HepG2 (cell line): ENCODE results near the gene PIGL. TPM values are rescaled to one million over a fixed set of nuclear protein-coding genes. Genes with fewer than 3 reads are reported as not detected.

ENCODE experiments used
- ATAC-seq: fragments of 200-7000 bp; cut with Tn5 transposase; 3 replicates; pipeline ENCODE4 v1.9.1; 2020; ENCODE audit warnings: mild to moderate bottlenecking, moderate library complexity
- BruUV-seq: library from RNA; stranded (reverse); fragments of 400-500 nt; replicated peaks from 2 replicates; lab custom pipeline; 2021; lab: Mats Ljungman, UMichigan
- CTCF ChIA-PET: fragments of 300-600 bp; formaldehyde crosslinking; extraction: SDS; loops from one replicate; lab custom pipeline; 2021; ENCODE audit warnings: low total read pairs, inconsistent platforms, low intra/inter-chr PET ratio; lab: Yijun Ruan, JAX
- POLR2A ChIA-PET: fragments of 350-600 bp; sonication (Branson Sonifier 250); formaldehyde crosslinking; loops from one replicate; lab custom pipeline; 2020; ENCODE audit warnings: antibody characterized with exemption, inconsistent platforms; lab: Yijun Ruan, JAX
- DNase-seq: peaks from one replicate; pipeline ENCODE4 v3.0.0-alpha.2; 2015; ENCODE audit warnings: low spot score
- FAIRE-seq: peaks from 3 replicates; lab custom pipeline; 2011; peaks lifted over from hg19 to GRCh38; lab: Jason Lieb, UNC
- H2AFZ ChIP-seq: one replicate; pipeline ENCODE4 v1.6.1; 2011; ENCODE audit warnings: low read length, inconsistent platforms
- H3K27ac ChIP-seq: fragments of 300-600 bp; 3 replicates; pipeline ENCODE4 v1.8.0; 2011; ENCODE audit warnings: mixed run types, mild to moderate bottlenecking, mixed read lengths, low read length, inconsistent platforms; ENCODE audit not compliant: insufficient read depth; ENCODE audit errors: extremely low read length
- H3K27me3 ChIP-seq, 2 experiments: fragments of 200-600 bp in 1 of 2; 2 replicates in 1 of 2; 3 replicates in 1 of 2; pipeline versions ENCODE4 v1.6.0 to v1.8.0; 2011; ENCODE audit warnings: low read length in 2 of 2, mild to moderate bottlenecking in 2 of 2, moderate library complexity in 2 of 2, inconsistent platforms in 1 of 2; ENCODE audit not compliant: insufficient read depth in 2 of 2, control insufficient read depth in 1 of 2
- H3K36me3 ChIP-seq, 2 experiments: fragments of 200-600 bp in 1 of 2; replicated peaks in 1 of 2; 2 replicates in 1 of 2; 3 replicates in 1 of 2; pipeline versions ENCODE4 v1.5.1 to v1.8.0; 2011; ENCODE audit warnings: low read length in 2 of 2, inconsistent platforms in 1 of 2; ENCODE audit not compliant: insufficient read depth in 2 of 2, control insufficient read depth in 1 of 2
- H3K4me1 ChIP-seq: 2 replicates; pipeline ENCODE4 v1.5.1; 2012; ENCODE audit warnings: low read length, inconsistent platforms; ENCODE audit not compliant: insufficient read depth
- H3K4me2 ChIP-seq: 2 replicates; pipeline ENCODE4 v1.6.0; 2011; ENCODE audit warnings: low read depth, low read length, inconsistent platforms
- H3K4me3 ChIP-seq, 3 experiments: fragments of 200-600 bp in 1 of 3; sonication (generic), shearing (Covaris generic) in 1 of 3; replicated peaks in 1 of 3; 2 replicates each; pipeline ENCODE4 v1.5.1; 2011 to 2016; ENCODE audit warnings: low read length in 3 of 3, inconsistent platforms in 2 of 3, low read depth in 2 of 3, mild to moderate bottlenecking in 2 of 3, control low read depth in 1 of 3, mixed read lengths in 1 of 3; ENCODE audit not compliant: insufficient read depth in 1 of 3
- H3K79me2 ChIP-seq: one replicate; pipeline ENCODE4 v1.6.1; 2011; ENCODE audit warnings: low read length, inconsistent platforms; ENCODE audit not compliant: insufficient read depth
- H3K9ac ChIP-seq: 2 replicates; pipeline ENCODE4 v1.6.0; 2011; ENCODE audit warnings: mild to moderate bottlenecking, low read depth, low read length, inconsistent platforms; ENCODE audit not compliant: insufficient read depth
- H3K9me3 ChIP-seq: 2 replicates; pipeline ENCODE4 v1.5.1; 2012; ENCODE audit warnings: mild to moderate bottlenecking, low read length
- H4K20me1 ChIP-seq: 2 replicates; pipeline ENCODE4 v1.6.0; 2011; ENCODE audit warnings: inconsistent platforms, mild to moderate bottlenecking, low read length, moderate library complexity; ENCODE audit not compliant: insufficient read depth
- AGO2 ChIP-seq: fragments of 200-400 bp; formaldehyde crosslinking; optimal IDR thresholded peaks from 2 replicates; pipeline ENCODE3; 2017; ENCODE audit warnings: mild to moderate bottlenecking, low read depth, low read length, moderate library complexity
- DMAP1 ChIP-seq: IDR thresholded peaks from 2 replicates; pipeline ENCODE4 v1.6.1; 2016
- SRF ChIP-seq: IDR thresholded peaks from 2 replicates; pipeline ENCODE4 v1.6.1; 2011; ENCODE audit warnings: mild to moderate bottlenecking, low read depth, low read length, moderate library complexity
- TSC22D2 ChIP-seq: sonication (generic); formaldehyde crosslinking; IDR thresholded peaks from 2 replicates; pipeline ENCODE4 v1.5.1; 2020; ENCODE audit warnings: missing genetic modification reagents, mild to moderate bottlenecking, borderline replicate concordance
- ZFYVE20 ChIP-seq: sonication (generic); formaldehyde crosslinking; IDR thresholded peaks from 2 replicates; pipeline ENCODE4 v1.8.0; 2023; ENCODE audit warnings: low read depth, mild to moderate bottlenecking, moderate library complexity, missing genetic modification reagents, borderline replicate concordance
- ZNF331 ChIP-seq: sonication (generic); formaldehyde crosslinking; IDR thresholded peaks from 2 replicates; pipeline ENCODE4 v1.4.0; 2020; ENCODE audit warnings: missing genetic modification reagents
- ZNF547 ChIP-seq: sonication (generic); formaldehyde crosslinking; IDR thresholded peaks from 2 replicates; pipeline ENCODE4 v1.5.1; 2020; ENCODE audit warnings: mild to moderate bottlenecking, missing genetic modification reagents
- ZNF670 ChIP-seq: sonication (generic); formaldehyde crosslinking; IDR thresholded peaks from 2 replicates; pipeline ENCODE4 v1.8.0; 2022; ENCODE audit warnings: mild to moderate bottlenecking, missing genetic modification reagents, borderline replicate concordance
- ZSCAN9 ChIP-seq: IDR thresholded peaks from 2 replicates; pipeline ENCODE4 v1.6.1; 2016; ENCODE audit warnings: borderline replicate concordance
- WGBS: methylation state at CpG from one replicate; pipeline ENCODE4 v1.1.6; 2017; ENCODE audit warnings: low lambda C conversion rate; 5-methylcytosine and 5-hydroxymethylcytosine counted together
- in situ Hi-C: cut with HindIII; loops from 2 replicates; pipeline ENCODE4 v1.10.0; 2017; ENCODE audit warnings: low pct_unique_long_range_greater_than_20kb; ENCODE audit not compliant: extremely low pct_ligation_motif_present
- intact Hi-C: fragments of 100-400 bp; cut with micrococcal nuclease; formaldehyde crosslinking; loops from one replicate; pipeline ENCODE4 v1.10.0; 2022; ENCODE audit not compliant: unreplicated experiment
- polyA plus RNA-seq, 8 experiments: library from polyadenylated mRNA; depleted of rRNA in 3 of 8; stranded (reverse) in 7 of 8; unstranded in 1 of 8; fragments of >200 nt; fragmentation: Illumina TruSeq in 4 of 8; extraction: Trizol in 4 of 8; gene quantifications; 2 replicates each; pipeline versions ENCODE4 v1.2.1 to v1.2.3, GENCODE V29; 2011 to 2016; ENCODE audit warnings: low read depth in 4 of 8, missing spikeins in 1 of 8, mixed read lengths in 1 of 8; ENCODE audit not compliant: insufficient read depth in 1 of 8
- total RNA-seq, 5 experiments: library from RNA; depleted of rRNA; stranded (reverse); fragments of >200 nt; fragmentation: Illumina TruSeq; extraction: Trizol; gene quantifications; 2 replicates each; pipeline ENCODE4 v1.2.3, GENCODE V29; 2016; ENCODE audit warnings: low read depth in 1 of 5
- TF ChIP-seq, protein P1 (sequence below): sonication (generic); formaldehyde crosslinking; IDR thresholded peaks from 2 replicates; pipeline ENCODE4 v1.8.1; 2023; ENCODE audit warnings: mild to moderate bottlenecking, missing genetic modification reagents
- TF ChIP-seq, protein P2 (sequence below): sonication (generic); formaldehyde crosslinking; IDR thresholded peaks from 2 replicates; pipeline ENCODE4 v1.4.0; 2020; ENCODE audit warnings: mild to moderate bottlenecking, missing genetic modification reagents
- TF ChIP-seq, protein P3 (sequence below): IDR thresholded peaks from 2 replicates; pipeline ENCODE4 v1.6.1; 2016
- TF ChIP-seq, protein P4 (sequence below), 2 experiments: fragments of 450-650 bp in 1 of 2; sonication (generic) in 1 of 2; formaldehyde crosslinking in 1 of 2; IDR thresholded peaks; 2 replicates each; pipeline versions ENCODE4 v1.6.1 to v1.8.0; 2016 to 2022; ENCODE audit warnings: antibody characterized with exemption in 1 of 2, mild to moderate bottlenecking in 1 of 2, missing genetic modification reagents in 1 of 2

Gene PIGL
- total and polyA plus RNA-seq, 2 of the 13 experiments (the other 11 are each of a cell fraction or from before 2014, with no cell fraction given): 28.5 to 63.8 TPM

DNA sequence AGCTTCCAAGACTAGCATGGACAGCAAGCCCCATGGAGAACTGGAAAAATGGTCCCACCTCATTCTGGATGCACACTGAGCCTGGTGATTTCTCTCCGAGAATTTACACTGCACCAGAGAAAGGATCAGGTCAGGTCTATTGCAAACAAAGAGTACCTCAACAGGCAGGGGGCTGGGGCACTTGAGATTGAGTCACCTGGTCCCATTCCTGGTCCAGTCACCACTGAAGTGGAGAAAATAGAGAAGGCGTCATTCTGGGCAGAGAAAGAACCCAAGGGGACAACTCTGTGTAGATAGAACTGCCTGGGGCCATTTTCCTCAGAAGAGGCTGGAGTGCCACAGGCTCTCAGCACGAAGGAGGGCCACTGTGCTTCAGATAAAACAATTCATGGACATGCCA is 97.8 kb downstream of the PIGL start:
- Histone ChIP-seq H3K9ac (no peak overlapping the region), H3K27me3 (no peaks in the 10 kb centered on the region), H3K79me2 (no peaks in the 10 kb centered on the region), H3K4me1 (peaks cover 45% of the 10 kb centered on the region), H3K27ac (peak overlapping the region; percentile 97), H3K4me3 (no peak overlapping the region), H3K4me2 (no peak overlapping the region), H3K9me3 (no peaks in the 10 kb centered on the region), H2AFZ (no peak overlapping the region), H3K36me3 (peaks cover 3 to 11% of the 10 kb centered on the region in 2 experiments; a peak in 3 of 5 replicates), H4K20me1 (no peaks in the 10 kb centered on the region)
- ChIA-PET POLR2A (interaction anchor here (2.4 to 5.2 kb wide), 4 partner anchors 11 to 30 kb away, joined by 9 to 100 read pairs (median 50); no protein-coding TSS in a partner anchor), CTCF (no interaction called here)
- no TSS peak for BruUV-seq
- WGBS: 94% methylated on average over 3 of the region's 3 CpGs
- FAIRE-seq (no peak), ATAC-seq (no peak), DNase-seq (no peak)
- in situ Hi-C loops: no loop called here
- intact Hi-C loops: loop anchor here (5.0 kb wide), 1 partner anchor 37 kb away; the partner anchor contains the start of gene CENPV
- TF ChIP-seq ZSCAN9 (CRISPR knock-in tag) (no peak), SRF (no peak), ZNF670 (no peak), TSC22D2 (no peak), ZNF331 (CRISPR knock-in tag) (no peak), DMAP1 (CRISPR knock-in tag) (no peak), ZNF547 (CRISPR knock-in tag) (no peak), AGO2 (no peak), ZFYVE20 (CRISPR knock-in tag) (no peak)
- TF ChIP-seq, protein P1, sequence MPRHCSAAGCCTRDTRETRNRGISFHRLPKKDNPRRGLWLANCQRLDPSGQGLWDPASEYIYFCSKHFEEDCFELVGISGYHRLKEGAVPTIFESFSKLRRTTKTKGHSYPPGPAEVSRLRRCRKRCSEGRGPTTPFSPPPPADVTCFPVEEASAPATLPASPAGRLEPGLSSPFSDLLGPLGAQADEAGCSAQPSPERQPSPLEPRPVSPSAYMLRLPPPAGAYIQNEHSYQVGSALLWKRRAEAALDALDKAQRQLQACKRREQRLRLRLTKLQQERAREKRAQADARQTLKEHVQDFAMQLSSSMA (CRISPR knock-in tag): no peak
- TF ChIP-seq, protein P2, sequence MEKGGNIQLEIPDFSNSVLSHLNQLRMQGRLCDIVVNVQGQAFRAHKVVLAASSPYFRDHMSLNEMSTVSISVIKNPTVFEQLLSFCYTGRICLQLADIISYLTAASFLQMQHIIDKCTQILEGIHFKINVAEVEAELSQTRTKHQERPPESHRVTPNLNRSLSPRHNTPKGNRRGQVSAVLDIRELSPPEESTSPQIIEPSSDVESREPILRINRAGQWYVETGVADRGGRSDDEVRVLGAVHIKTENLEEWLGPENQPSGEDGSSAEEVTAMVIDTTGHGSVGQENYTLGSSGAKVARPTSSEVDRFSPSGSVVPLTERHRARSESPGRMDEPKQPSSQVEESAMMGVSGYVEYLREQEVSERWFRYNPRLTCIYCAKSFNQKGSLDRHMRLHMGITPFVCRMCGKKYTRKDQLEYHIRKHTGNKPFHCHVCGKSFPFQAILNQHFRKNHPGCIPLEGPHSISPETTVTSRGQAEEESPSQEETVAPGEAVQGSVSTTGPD (CRISPR knock-in tag): no peak
- TF ChIP-seq, protein P3, sequence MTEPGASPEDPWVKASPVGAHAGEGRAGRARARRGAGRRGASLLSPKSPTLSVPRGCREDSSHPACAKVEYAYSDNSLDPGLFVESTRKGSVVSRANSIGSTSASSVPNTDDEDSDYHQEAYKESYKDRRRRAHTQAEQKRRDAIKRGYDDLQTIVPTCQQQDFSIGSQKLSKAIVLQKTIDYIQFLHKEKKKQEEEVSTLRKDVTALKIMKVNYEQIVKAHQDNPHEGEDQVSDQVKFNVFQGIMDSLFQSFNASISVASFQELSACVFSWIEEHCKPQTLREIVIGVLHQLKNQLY: no peak
- TF ChIP-seq, protein P4, sequence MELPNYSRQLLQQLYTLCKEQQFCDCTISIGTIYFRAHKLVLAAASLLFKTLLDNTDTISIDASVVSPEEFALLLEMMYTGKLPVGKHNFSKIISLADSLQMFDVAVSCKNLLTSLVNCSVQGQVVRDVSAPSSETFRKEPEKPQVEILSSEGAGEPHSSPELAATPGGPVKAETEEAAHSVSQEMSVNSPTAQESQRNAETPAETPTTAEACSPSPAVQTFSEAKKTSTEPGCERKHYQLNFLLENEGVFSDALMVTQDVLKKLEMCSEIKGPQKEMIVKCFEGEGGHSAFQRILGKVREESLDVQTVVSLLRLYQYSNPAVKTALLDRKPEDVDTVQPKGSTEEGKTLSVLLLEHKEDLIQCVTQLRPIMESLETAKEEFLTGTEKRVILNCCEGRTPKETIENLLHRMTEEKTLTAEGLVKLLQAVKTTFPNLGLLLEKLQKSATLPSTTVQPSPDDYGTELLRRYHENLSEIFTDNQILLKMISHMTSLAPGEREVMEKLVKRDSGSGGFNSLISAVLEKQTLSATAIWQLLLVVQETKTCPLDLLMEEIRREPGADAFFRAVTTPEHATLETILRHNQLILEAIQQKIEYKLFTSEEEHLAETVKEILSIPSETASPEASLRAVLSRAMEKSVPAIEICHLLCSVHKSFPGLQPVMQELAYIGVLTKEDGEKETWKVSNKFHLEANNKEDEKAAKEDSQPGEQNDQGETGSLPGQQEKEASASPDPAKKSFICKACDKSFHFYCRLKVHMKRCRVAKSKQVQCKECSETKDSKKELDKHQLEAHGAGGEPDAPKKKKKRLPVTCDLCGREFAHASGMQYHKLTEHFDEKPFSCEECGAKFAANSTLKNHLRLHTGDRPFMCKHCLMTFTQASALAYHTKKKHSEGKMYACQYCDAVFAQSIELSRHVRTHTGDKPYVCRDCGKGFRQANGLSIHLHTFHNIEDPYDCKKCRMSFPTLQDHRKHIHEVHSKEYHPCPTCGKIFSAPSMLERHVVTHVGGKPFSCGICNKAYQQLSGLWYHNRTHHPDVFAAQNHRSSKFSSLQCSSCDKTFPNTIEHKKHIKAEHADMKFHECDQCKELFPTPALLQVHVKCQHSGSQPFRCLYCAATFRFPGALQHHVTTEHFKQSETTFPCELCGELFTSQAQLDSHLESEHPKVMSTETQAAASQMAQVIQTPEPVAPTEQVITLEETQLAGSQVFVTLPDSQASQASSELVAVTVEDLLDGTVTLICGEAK (IDR thresholded peaks at IDR 0.05): no peak
- TF ChIP-seq, protein P4 (CRISPR knock-in tag; IDR thresholded peaks at IDR 0.05): no peak
